ENCODE results near the gene ZIC2. TPM values are rescaled to one million over a fixed set of nuclear protein-coding genes. Genes with fewer than 3 reads are reported as not detected.

The ZIC2 gene
- total and polyA plus RNA-seq, 2 experiments from 2014 or later: not detected

GRCh38 chr13:99988529-99989275 is 7.1 kb downstream of the ZIC2 start:
- in situ Hi-C loops (cut with MboI): no loop called here
- no peak for DNase-seq
- peaks cover 95% of the 10 kb centered on the region for H3K27me3 ChIP-seq (replicated peaks; ENCODE audit: insufficient read depth)
- H3K9ac ChIP-seq: no peak overlapping the region
- no peaks in the 10 kb centered on the region for H3K4me1 ChIP-seq (ENCODE audit: insufficient read depth)
- H4K20me1 ChIP-seq (ENCODE audit: insufficient read depth): no peaks in the 10 kb centered on the region
- no peaks in the 10 kb centered on the region for H3K9me3 ChIP-seq (ENCODE audit: low read depth)
- no peaks in the 10 kb centered on the region for H3K36me3 ChIP-seq (ENCODE audit: low read depth)
- H3K9me2 ChIP-seq (ENCODE audit: insufficient read depth): no peaks in the 10 kb centered on the region
- TF ChIP-seq EZH2 (IDR thresholded peaks at IDR 0.05; ENCODE audit: insufficient read depth, poor library complexity, severe bottlenecking) (no peak), EZH2phosphoT487 (IDR thresholded peaks at IDR 0.05; ENCODE audit: insufficient read depth, low read depth) (no peak)
- no peak overlapping the region for H3K4me2 ChIP-seq (ENCODE audit: unreplicated experiment)
- H3K27ac ChIP-seq: no peak overlapping the region
- H3F3A ChIP-seq (ENCODE audit: insufficient read depth): 0 out of 2 replicates have a peak, but pooled peaks cover 9% of the 10 kb centered on the region
- WGBS, 2 experiments (ENCODE audit: low coverage in 1 of 2, low lambda C conversion rate in 2 of 2, missing lambda C conversion rate in 2 of 2): 20 to 22% methylated on average over 32 to 40 of the region's 43 CpGs
- no peak overlapping the region for H3K4me3 ChIP-seq
- no peak overlapping the region for H2AFZ ChIP-seq
- no peaks in the 10 kb centered on the region for H3K79me2 ChIP-seq (ENCODE audit: insufficient read depth)

DNA sequence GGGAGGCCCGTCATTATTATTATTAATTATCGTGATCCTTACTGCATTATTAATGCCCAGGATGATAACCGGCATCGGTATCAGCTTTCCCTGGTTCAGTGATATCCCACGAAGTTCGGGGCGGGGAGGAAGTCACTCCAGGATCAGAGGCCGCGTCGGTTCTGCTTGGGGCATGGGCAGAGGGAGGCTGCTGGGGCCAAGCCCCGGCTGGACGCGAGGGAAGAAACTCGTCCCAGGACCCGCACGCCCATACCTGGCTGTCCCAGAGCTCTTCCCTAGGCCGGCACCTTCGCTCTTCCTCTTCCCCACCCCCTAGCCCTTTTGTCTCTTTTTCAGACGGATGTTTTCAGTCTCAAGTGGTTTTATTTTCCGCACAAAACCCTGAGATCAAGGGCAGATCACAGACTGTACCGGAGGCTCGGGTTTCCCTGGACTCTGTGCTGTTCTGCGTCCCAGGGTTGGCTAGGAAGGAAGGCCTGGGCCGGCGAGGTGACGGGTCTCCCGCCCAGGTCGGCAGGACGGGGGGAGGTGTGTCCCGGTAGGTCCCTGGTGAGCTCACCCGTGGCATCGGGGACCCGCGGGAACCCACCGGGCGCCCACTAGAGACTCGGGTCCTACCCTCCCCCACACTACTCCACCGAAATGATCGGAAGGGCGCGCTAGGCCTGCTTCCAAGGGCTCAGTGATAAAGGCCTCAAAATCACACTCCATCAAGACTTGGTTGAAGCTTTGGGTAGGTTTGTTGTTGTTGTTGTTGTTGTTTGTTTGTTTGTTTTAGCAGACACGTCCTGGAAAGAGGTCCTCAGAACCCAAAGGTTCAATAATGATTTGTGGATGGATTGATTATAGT is 7.9 kb downstream of the ZIC2 start:
- Histone ChIP-seq H4K20me1 (ENCODE audit: insufficient read depth) (no peaks in the 10 kb centered on the region), H3K9me2 (ENCODE audit: insufficient read depth) (no peaks in the 10 kb centered on the region), H3F3A (ENCODE audit: insufficient read depth) (0 out of 2 replicates have a peak, but pooled peaks cover 9% of the 10 kb centered on the region), H3K4me3 (no peak overlapping the region), H3K79me2 (ENCODE audit: insufficient read depth) (no peaks in the 10 kb centered on the region), H3K4me2 (ENCODE audit: unreplicated experiment) (no peak overlapping the region), H3K4me1 (ENCODE audit: insufficient read depth) (no peaks in the 10 kb centered on the region), H3K36me3 (ENCODE audit: low read depth) (no peaks in the 10 kb centered on the region), H3K9ac (no peak overlapping the region), H3K27me3 (replicated peaks; ENCODE audit: insufficient read depth) (peaks cover 95% of the 10 kb centered on the region), H3K27ac (no peak overlapping the region), H3K9me3 (ENCODE audit: low read depth) (no peaks in the 10 kb centered on the region), H2AFZ (no peak overlapping the region)
- in situ Hi-C loops (cut with MboI): no loop called here
- no peak for DNase-seq
- TF ChIP-seq EZH2 (IDR thresholded peaks at IDR 0.05; ENCODE audit: insufficient read depth, poor library complexity, severe bottlenecking) (no peak), EZH2phosphoT487 (IDR thresholded peaks at IDR 0.05; ENCODE audit: insufficient read depth, low read depth) (no peak)
- 26% methylated on average over 42 of the region's 42 CpGs for WGBS, 2 experiments (ENCODE audit: low coverage in 1 of 2, low lambda C conversion rate in 2 of 2, missing lambda C conversion rate in 2 of 2)

DNA sequence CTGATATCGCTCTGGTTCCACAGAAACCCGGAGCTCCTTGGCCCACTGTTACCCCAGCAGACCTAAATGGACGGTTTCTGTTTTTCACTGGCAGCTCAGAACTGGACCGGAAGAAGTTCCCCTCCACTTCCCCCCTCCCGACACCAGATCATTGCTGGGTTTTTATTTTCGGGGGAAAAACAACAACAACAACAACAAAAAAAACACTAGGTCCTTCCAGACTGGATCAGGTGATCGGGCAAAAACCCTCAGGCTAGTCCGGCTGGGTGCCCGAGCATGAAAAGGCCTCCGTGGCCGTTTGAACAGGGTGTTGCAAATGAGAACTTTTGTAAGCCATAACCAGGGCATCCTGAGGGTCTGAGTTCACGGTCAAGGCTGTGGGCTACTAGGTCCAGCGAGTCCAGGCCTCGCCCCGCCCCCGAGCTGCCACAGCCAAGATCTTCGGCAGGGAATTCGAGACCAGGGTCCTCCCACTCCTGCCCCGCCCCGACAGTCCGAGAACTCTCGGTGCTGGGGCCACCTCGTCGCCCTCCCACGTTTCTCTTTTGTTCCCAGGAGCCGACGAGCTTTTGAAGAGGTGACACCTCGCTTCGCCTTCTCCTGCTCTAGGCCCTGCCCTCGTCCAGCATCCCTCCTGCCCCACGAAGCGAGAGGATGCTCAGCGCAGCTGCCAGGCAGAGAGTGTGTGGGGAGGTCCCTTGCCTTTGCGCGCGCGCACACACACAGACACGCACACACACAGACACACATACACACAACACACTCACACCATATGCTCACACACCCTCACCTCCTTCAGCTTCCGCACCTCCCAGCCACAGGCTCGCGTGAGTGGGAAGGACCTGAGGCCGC is 8.8 kb downstream of the ZIC2 start:
- no peaks in the 10 kb centered on the region for H3K9me3 ChIP-seq (ENCODE audit: low read depth)
- 13 to 15% methylated on average over 42 of the region's 42 CpGs for WGBS, 2 experiments (ENCODE audit: low coverage in 1 of 2, low lambda C conversion rate in 2 of 2, missing lambda C conversion rate in 2 of 2)
- 0 out of 2 replicates have a peak, but pooled peaks have one; percentile 70 for TF ChIP-seq EZH2phosphoT487 (IDR thresholded peaks at IDR 0.05; ENCODE audit: insufficient read depth, low read depth)
- TF ChIP-seq EZH2 (IDR thresholded peaks at IDR 0.05; ENCODE audit: insufficient read depth, poor library complexity, severe bottlenecking): no peak
- DNase-seq: no peak
- no peak overlapping the region for H3K9ac ChIP-seq
- H3F3A ChIP-seq (ENCODE audit: insufficient read depth): 0 out of 2 replicates have a peak, but pooled peaks cover 9% of the 10 kb centered on the region
- no peak overlapping the region for H3K4me3 ChIP-seq
- H3K79me2 ChIP-seq (ENCODE audit: insufficient read depth): no peaks in the 10 kb centered on the region
- H3K4me1 ChIP-seq (ENCODE audit: insufficient read depth): no peaks in the 10 kb centered on the region
- no peaks in the 10 kb centered on the region for H4K20me1 ChIP-seq (ENCODE audit: insufficient read depth)
- H3K27ac ChIP-seq: no peak overlapping the region
- H3K27me3 ChIP-seq (replicated peaks; ENCODE audit: insufficient read depth): peaks cover 96% of the 10 kb centered on the region
- H3K9me2 ChIP-seq (ENCODE audit: insufficient read depth): no peaks in the 10 kb centered on the region
- H3K36me3 ChIP-seq (ENCODE audit: low read depth): no peaks in the 10 kb centered on the region
- in situ Hi-C loops (cut with MboI): no loop called here
- no peak overlapping the region for H2AFZ ChIP-seq
- no peak overlapping the region for H3K4me2 ChIP-seq (ENCODE audit: unreplicated experiment)
